AG09309 (cell line): Measurements from ENCODE around the gene ECSIT.
A peak's percentile ranks its signal among the peaks of the same experiment; 100 is the strongest.

ENCODE experiments used
- DNase-seq: peaks from one replicate; pipeline ENCODE4 v3.0.0-alpha.2; 2010; ENCODE audit warnings: low read depth
- H3K4me3 ChIP-seq: 2 replicates; pipeline ENCODE4 v1.5.1; 2011; ENCODE audit warnings: mild to moderate bottlenecking, low read depth, low read length, moderate library complexity; ENCODE audit not compliant: control insufficient read depth
- CTCF ChIP-seq: IDR thresholded peaks from 2 replicates; pipeline ENCODE4 v1.5.1; 2011; ENCODE audit warnings: mild to moderate bottlenecking, low read depth, low read length, inconsistent platforms; ENCODE audit not compliant: insufficient read depth, control insufficient read depth; ENCODE audit errors: missing control alignments

ECSIT gene

GRCh38 chr19:11535792-11536595 is 7.1 kb upstream of the ECSIT start:
- peak; percentile 70 for TF ChIP-seq CTCF
- no peak for DNase-seq
- H3K4me3 ChIP-seq: peak overlapping the region; percentile 22

GRCh38 chr19:11534948-11535347 is 6.0 kb upstream of the ECSIT start:
- no peak for DNase-seq
- TF ChIP-seq CTCF: no peak
- no peak overlapping the region for H3K4me3 ChIP-seq

GRCh38 chr19:11534538-11534937 is 5.6 kb upstream of the ECSIT start:
- H3K4me3 ChIP-seq: no peak overlapping the region
- no peak for TF ChIP-seq CTCF
- no peak for DNase-seq

GRCh38 chr19:11530432-11530831 is 1.5 kb upstream of the ECSIT start:
- no peak overlapping the region for H3K4me3 ChIP-seq
- no peak for DNase-seq
- peak; percentile 19 for TF ChIP-seq CTCF

GRCh38 chr19:11519138-11519537 is 9.8 kb downstream of the ECSIT start:
- DNase-seq: no peak
- TF ChIP-seq CTCF: no peak
- H3K4me3 ChIP-seq: no peak overlapping the region

GRCh38 chr19:11513946-11514345 is 15.0 kb downstream of the ECSIT start:
- no peak for TF ChIP-seq CTCF
- DNase-seq: no peak
- no peak overlapping the region for H3K4me3 ChIP-seq
